HCT116 (cell line): ENCODE results near the gene PDZD8. TPM values are rescaled to one million over a fixed set of nuclear protein-coding genes. Genes with fewer than 3 reads are reported as not detected.

Experiments used
- ATAC-seq: fragments of 200-7000 bp; cut with Tn5 transposase; 2 replicates; pipeline ENCODE4 v1.9.1; 2020; ENCODE audit warnings: mild to moderate bottlenecking, moderate library complexity
- BruUV-seq: library from RNA; stranded (reverse); fragments of 400-500 nt; replicated peaks from 2 replicates; lab custom pipeline; 2021; lab: Mats Ljungman, UMichigan
- CTCF ChIA-PET: fragments of 300-600 bp; sonication (Branson Sonifier 250); formaldehyde crosslinking; loops from one replicate; lab custom pipeline; 2021; ENCODE audit warnings: antibody characterized with exemption; lab: Charles Lee
- POLR2A ChIA-PET: fragments of 300-600, 350-600 bp; sonication (Branson Sonifier 250); formaldehyde crosslinking; loops from one replicate; lab custom pipeline; 2021; ENCODE audit warnings: antibody characterized with exemption; lab: Charles Lee
- RAD21 ChIA-PET, 2 experiments: fragments of 300-600 bp; sonication (Branson Sonifier 250); formaldehyde crosslinking; loops; one replicate each; lab custom pipeline; 2023; ENCODE audit warnings: low total read pairs in 2 of 2; ENCODE audit not compliant: uncharacterized antibody in 2 of 2, unreplicated experiment in 2 of 2, low non-redundant PET in 1 of 2; lab: Charles Lee
- DNase-seq: peaks from one replicate; pipeline ENCODE4 v3.0.0-alpha.2; 2010; ENCODE audit warnings: low read depth, low spot score
- H2AFZ ChIP-seq: fragments of 200-600 bp; shearing (Covaris generic), sonication (generic); 2 replicates; pipeline ENCODE4 v1.6.1; 2017; ENCODE audit warnings: low read depth, mixed run types, mixed read lengths, antibody characterized with exemption, low read length; ENCODE audit not compliant: poor library complexity, severe bottlenecking
- H3K27ac ChIP-seq: 2 replicates; pipeline ENCODE4 v1.5.1; 2012; ENCODE audit warnings: low read depth, low read length
- H3K27me3 ChIP-seq: fragments of 200-600 bp; sonication (generic); 2 replicates; pipeline ENCODE4 v1.6.1; 2016; ENCODE audit warnings: mixed run types, low read length, mixed read lengths; ENCODE audit not compliant: insufficient read depth
- H3K36me3 ChIP-seq, 2 experiments: fragments of 200-500 bp in 1 of 2; fragments of 200-600 bp in 1 of 2; sonication (Bioruptor generic) in 1 of 2; sonication (generic) in 1 of 2; 2 replicates each; pipeline versions ENCODE4 v1.5.1 to v1.6.1; 2014 to 2016; ENCODE audit warnings: low read length in 2 of 2, inconsistent platforms in 1 of 2, mixed read lengths in 1 of 2, mixed run types in 1 of 2; ENCODE audit not compliant: insufficient read depth in 2 of 2, control insufficient read depth in 1 of 2
- H3K4me1 ChIP-seq, 2 experiments: fragments of 200-600 bp in 1 of 2; sonication (generic) in 1 of 2; 2 replicates each; pipeline versions ENCODE4 v1.5.1 to v1.6.1; 2012 to 2017; ENCODE audit warnings: low read length in 2 of 2, inconsistent platforms in 1 of 2, mild to moderate bottlenecking in 1 of 2, mixed read lengths in 1 of 2, mixed run types in 1 of 2, moderate library complexity in 1 of 2; ENCODE audit not compliant: insufficient read depth in 2 of 2, control insufficient read depth in 1 of 2
- H3K4me2 ChIP-seq: fragments of 200-600 bp; sonication (generic); 2 replicates; pipeline ENCODE4 v1.6.1; 2017; ENCODE audit warnings: mixed run types, low read length, mixed read lengths
- H3K4me3 ChIP-seq, 2 experiments: fragments of 200-600 bp in 1 of 2; sonication (generic) in 1 of 2; replicated peaks in 1 of 2; 2 replicates each; pipeline ENCODE4 v1.5.1; 2011 to 2016; ENCODE audit warnings: low read length in 2 of 2, control low read depth in 1 of 2, low read depth in 1 of 2, mild to moderate bottlenecking in 1 of 2, mixed read lengths in 1 of 2, mixed run types in 1 of 2
- H3K79me2 ChIP-seq: fragments of 200-600 bp; sonication (generic); 2 replicates; pipeline ENCODE4 v1.6.1; 2017; ENCODE audit warnings: mild to moderate bottlenecking, mixed run types, low read length, moderate library complexity, mixed read lengths; ENCODE audit not compliant: insufficient read depth
- H3K9ac ChIP-seq: fragments of 200-600 bp; sonication (generic); 2 replicates; pipeline ENCODE4 v1.6.1; 2016; ENCODE audit warnings: low read length, mixed read lengths
- H3K9me2 ChIP-seq: fragments of 200-600 bp; sonication (generic), shearing (Covaris generic); 2 replicates; pipeline ENCODE4 v1.6.1; 2017; ENCODE audit warnings: mixed run types, mild to moderate bottlenecking, moderate library complexity; ENCODE audit not compliant: insufficient read depth
- H3K9me3 ChIP-seq, 2 experiments: fragments of 200-500 bp in 1 of 2; fragments of 200-600 bp in 1 of 2; sonication (Bioruptor generic) in 1 of 2; sonication (generic) in 1 of 2; 2 replicates each; pipeline ENCODE4 v1.6.1; 2014 to 2017; ENCODE audit warnings: low read length in 2 of 2, mixed read lengths in 2 of 2, inconsistent platforms in 1 of 2, low read depth in 1 of 2, mild to moderate bottlenecking in 1 of 2, mixed run types in 1 of 2, moderate library complexity in 1 of 2; ENCODE audit not compliant: control insufficient read depth in 1 of 2, insufficient read depth in 1 of 2
- H4K20me1 ChIP-seq: fragments of 200-600 bp; sonication (generic), shearing (Covaris generic); 2 replicates; pipeline ENCODE4 v1.6.1; 2017; ENCODE audit warnings: mixed run types, mild to moderate bottlenecking, moderate library complexity; ENCODE audit not compliant: insufficient read depth
- CBX3 ChIP-seq: IDR thresholded peaks from 2 replicates; pipeline ENCODE4 v1.6.1; 2012; ENCODE audit warnings: low read depth
- CEBPB ChIP-seq: IDR thresholded peaks from 2 replicates; pipeline ENCODE4 v1.6.1; 2012; ENCODE audit warnings: low read depth
- CTCF ChIP-seq, 3 experiments: fragments of 200-600 bp in 1 of 3; sonication (generic) in 1 of 3; IDR thresholded peaks in 2 of 3; conservative IDR thresholded peaks in 1 of 3; 2 replicates each; pipeline ENCODE4 v1.5.1; 2012 to 2017; ENCODE audit warnings: low read depth in 2 of 3, low read length in 2 of 3, antibody characterized with exemption in 1 of 3, borderline replicate concordance in 1 of 3, control low read depth in 1 of 3, mild to moderate bottlenecking in 1 of 3, mixed read lengths in 1 of 3, mixed run types in 1 of 3, moderate library complexity in 1 of 3; ENCODE audit not compliant: insufficient read depth in 1 of 3
- EGR1 ChIP-seq: IDR thresholded peaks from 2 replicates; pipeline ENCODE4 v1.6.1; 2012; ENCODE audit warnings: low read depth
- EZH2 ChIP-seq: fragments of 200-600 bp; sonication (generic); IDR thresholded peaks from 2 replicates; pipeline ENCODE4 v1.6.1; 2017; ENCODE audit warnings: antibody characterized with exemption, mixed run types
- EZH2phosphoT487 ChIP-seq: fragments of 200-600 bp; IDR thresholded peaks from 2 replicates; pipeline ENCODE4 v1.6.1; 2018; ENCODE audit warnings: antibody characterized with exemption, borderline replicate concordance
- FOSL1 ChIP-seq: IDR thresholded peaks from 2 replicates; pipeline ENCODE4 v1.6.1; 2012; ENCODE audit warnings: low read depth
- JUND ChIP-seq: IDR thresholded peaks from 2 replicates; pipeline ENCODE4 v1.6.1; 2012
- MAX ChIP-seq: IDR thresholded peaks from 2 replicates; pipeline ENCODE4 v1.6.1; 2012
- POLR2AphosphoS5 ChIP-seq: IDR thresholded peaks from 2 replicates; pipeline ENCODE4 v1.6.1; 2011; ENCODE audit warnings: mild to moderate bottlenecking, low read depth, low read length, moderate library complexity
- RAD21 ChIP-seq: IDR thresholded peaks from 2 replicates; pipeline ENCODE4 v1.6.1; 2012; ENCODE audit warnings: low read depth, mild to moderate bottlenecking
- SP1 ChIP-seq: IDR thresholded peaks from 2 replicates; pipeline ENCODE4 v1.6.1; 2012; ENCODE audit warnings: low read depth
- SRF ChIP-seq: IDR thresholded peaks from 2 replicates; pipeline ENCODE4 v1.6.1; 2012; ENCODE audit warnings: low read depth
- TCF7L2 ChIP-seq: IDR thresholded peaks from 2 replicates; pipeline ENCODE4 v1.7.0; 2011; ENCODE audit warnings: borderline replicate concordance, inconsistent platforms; ENCODE audit not compliant: insufficient read depth, insufficient read length; ENCODE audit errors: extremely low read depth
- YY1 ChIP-seq: IDR thresholded peaks from 2 replicates; pipeline ENCODE4 v1.6.1; 2011; ENCODE audit warnings: low read length, low read depth, moderate library complexity, mild to moderate bottlenecking; ENCODE audit not compliant: insufficient replicate concordance; ENCODE audit errors: extremely low read depth
- ZBTB33 ChIP-seq: IDR thresholded peaks from 2 replicates; pipeline ENCODE4 v1.6.1; 2011; ENCODE audit warnings: mild to moderate bottlenecking, low read length, moderate library complexity; ENCODE audit not compliant: insufficient replicate concordance; ENCODE audit errors: extremely low read depth
- ZFX ChIP-seq: fragments of 450-650 bp; IDR thresholded peaks from 2 replicates; pipeline ENCODE4 v1.6.1; 2017
- ZNF274 ChIP-seq: fragments of 200-500 bp; sonication (Bioruptor generic); IDR thresholded peaks from 2 replicates; pipeline ENCODE4 v1.6.1; 2014; ENCODE audit warnings: mild to moderate bottlenecking, low read depth, low read length, inconsistent platforms
- intact Hi-C: fragments of 100-400 bp; cut with micrococcal nuclease; formaldehyde crosslinking; loops from 2 replicates; pipeline ENCODE4 v1.10.0; 2022
- total RNA-seq: library from RNA; stranded (reverse); gene quantifications from one replicate; pipeline ENCODE4 v1.2.1, GENCODE V29; 2021; ENCODE audit not compliant: unreplicated experiment

Gene PDZD8
- total RNA-seq, 1 experiment from 2014 or later, result 61.7 TPM

GRCh38 chr10:117399341-117400196, 24.3 kb upstream of the PDZD8 start:
- no peak overlapping the region for H3K4me2 ChIP-seq
- POLR2A ChIA-PET, result no interaction called here
- ATAC-seq (no peak), DNase-seq (no peak)
- H3K9me2 ChIP-seq, result no peaks in the 10 kb centered on the region
- intact Hi-C loops, result no loop called here
- no TSS peak for BruUV-seq
- H3K9me3 ChIP-seq, result no peaks in the 10 kb centered on the region
- no peak overlapping the region for H2AFZ ChIP-seq
- RAD21 ChIA-PET, result no interaction called here
- H3K27me3 ChIP-seq, result no peaks in the 10 kb centered on the region
- H3K36me3 ChIP-seq, result no peaks in the 10 kb centered on the region
- TF ChIP-seq EZH2 (no peak), ZNF274 (no peak), SRF (no peak), RAD21 (no peak), EGR1 (no peak), FOSL1 (no peak), ZFX (no peak), TCF7L2 (no peak), CBX3 (no peak), YY1 (no peak), EZH2phosphoT487 (no peak), POLR2AphosphoS5 (no peak), ZBTB33 (no peak), CTCF (IDR thresholded peaks at IDR 0.05 in 2 of 3, conservative IDR thresholded peaks at IDR 0.05 in 1 of 3; ENCODE audit: borderline replicate concordance in 1 of 3, insufficient read depth in 1 of 3, low read depth in 2 of 3, low read length in 2 of 3) (no peak), JUND (no peak), CEBPB (no peak), SP1 (no peak), MAX (no peak)
- H3K4me1 ChIP-seq, result no peaks in the 10 kb centered on the region
- H3K9ac ChIP-seq, result no peak overlapping the region
- CTCF ChIA-PET, result no interaction called here
- no peak overlapping the region for H3K27ac ChIP-seq
- no peak overlapping the region for H3K4me3 ChIP-seq
- no peaks in the 10 kb centered on the region for H3K79me2 ChIP-seq
- no peaks in the 10 kb centered on the region for H4K20me1 ChIP-seq
